HAP-1 (cell line): ENCODE results near the gene SPATA17.

ENCODE experiments used
- DNase-seq, 2 experiments: peaks; one replicate each; pipeline ENCODE4 v3.0.0-alpha.2; 2016 to 2020; ENCODE audit warnings: low spot score in 2 of 2
- H3K27me3 ChIP-seq: fragments of 250-450 bp; sonication (Bioruptor Pico); 2 replicates; pipeline ENCODE4 v1.5.1; 2020; ENCODE audit warnings: low read depth, mild to moderate bottlenecking, moderate library complexity
- H3K36me3 ChIP-seq: fragments of 250-450 bp; sonication (Bioruptor Pico); replicated peaks from 2 replicates; pipeline ENCODE4 v1.5.1; 2020; ENCODE audit warnings: mild to moderate bottlenecking
- H3K4me1 ChIP-seq: fragments of 250-450 bp; sonication (Bioruptor Pico); 2 replicates; pipeline ENCODE4 v1.5.1; 2020; ENCODE audit warnings: mild to moderate bottlenecking
- H3K4me3 ChIP-seq: fragments of 250-450 bp; sonication (Bioruptor Pico); 2 replicates; pipeline ENCODE4 v1.5.1; 2020; ENCODE audit warnings: mild to moderate bottlenecking, moderate library complexity
- H3K9me3 ChIP-seq: fragments of 250-450 bp; sonication (Bioruptor Pico); 2 replicates; pipeline ENCODE4 v1.5.1; 2020; ENCODE audit warnings: mild to moderate bottlenecking, moderate library complexity
- in situ Hi-C: fragments of 300-500 bp; cut with MboI; formaldehyde crosslinking; loops from 3 replicates; pipeline ENCODE4 v1.14.3; 2020; ENCODE audit warnings: low sequenced_read_pairs, inconsistent platforms, mixed read lengths

Gene SPATA17

GRCh38 chr1:217846733-217847132, 215.6 kb downstream of the SPATA17 start:
- Histone ChIP-seq H3K27me3 (no peaks in the 10 kb centered on the region; the same call in 1 of the 2 replicates), H3K4me3 (no peak overlapping the region), H3K9me3 (no peaks in the 10 kb centered on the region), H3K4me1 (peaks cover 5% of the 10 kb centered on the region; the same call in 1 of the 2 replicates), H3K36me3 (no peaks in the 10 kb centered on the region)
- in situ Hi-C loops = no loop called here
- no peak for DNase-seq

DNA sequence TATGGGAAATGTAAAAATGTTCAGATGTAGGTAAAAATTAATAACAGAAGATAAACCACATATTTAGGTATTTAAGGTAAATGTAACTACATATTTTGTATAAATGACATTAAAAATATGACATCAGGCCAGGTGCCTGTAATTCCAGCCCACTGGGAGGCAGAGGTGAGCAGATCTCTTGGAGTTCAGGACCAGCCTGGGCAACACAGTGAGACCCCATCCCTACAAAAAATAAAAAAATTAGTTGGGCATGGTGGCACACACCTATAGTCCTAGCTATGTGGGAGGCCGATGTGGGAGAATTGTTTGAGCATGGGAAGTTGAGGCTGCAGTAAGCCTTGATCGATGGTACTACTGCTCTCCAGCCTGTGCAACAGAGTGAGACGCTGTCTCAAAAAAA, 216.5 kb downstream of the SPATA17 start:
- H3K9me3 ChIP-seq = no peaks in the 10 kb centered on the region
- no peaks in the 10 kb centered on the region for H3K36me3 ChIP-seq
- H3K4me3 ChIP-seq = no peak overlapping the region
- no peaks in the 10 kb centered on the region; the same call in 1 of the 2 replicates for H3K27me3 ChIP-seq
- in situ Hi-C loops = no loop called here
- H3K4me1 ChIP-seq = peaks cover 5% of the 10 kb centered on the region; the same call in 1 of the 2 replicates
- DNase-seq = no peak

DNA sequence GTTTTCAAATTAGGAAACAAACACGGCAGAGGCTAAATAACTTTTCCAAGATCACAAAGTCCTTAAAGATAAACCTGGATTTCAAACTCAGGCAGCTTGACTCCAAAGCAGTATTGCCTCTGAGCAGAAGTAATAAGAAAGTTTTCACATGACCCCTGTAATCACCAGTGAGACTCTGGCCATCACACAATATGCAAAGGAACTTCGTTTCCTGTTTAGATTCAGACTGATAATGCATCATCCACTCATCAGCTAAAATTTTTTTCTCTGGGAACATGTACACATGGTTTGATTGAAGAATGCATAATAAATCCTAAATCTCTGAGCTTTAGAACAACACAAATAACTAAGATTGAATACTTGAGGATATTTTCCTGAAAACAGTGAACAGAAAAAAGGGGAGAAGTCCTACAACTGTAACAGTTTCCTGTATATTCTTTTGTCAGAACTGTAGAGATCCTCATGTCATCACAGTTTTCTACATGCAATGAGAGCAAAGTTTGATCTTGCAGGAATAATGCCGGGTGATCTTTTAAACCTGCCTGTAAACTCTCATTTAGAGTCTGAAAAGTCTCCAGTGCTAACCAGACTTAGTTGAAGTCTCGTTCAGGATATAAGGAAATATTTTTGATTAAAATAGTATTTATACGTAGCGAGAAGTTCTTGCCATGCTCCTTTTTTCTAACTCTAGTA, 225.3 kb downstream of the SPATA17 start:
- Histone ChIP-seq H3K9me3 (peaks cover 5% of the 10 kb centered on the region), H3K36me3 (no peaks in the 10 kb centered on the region), H3K27me3 (no peaks in the 10 kb centered on the region), H3K4me1 (no peaks in the 10 kb centered on the region), H3K4me3 (no peak overlapping the region)
- in situ Hi-C loops = no loop called here
- DNase-seq = no peak

DNA sequence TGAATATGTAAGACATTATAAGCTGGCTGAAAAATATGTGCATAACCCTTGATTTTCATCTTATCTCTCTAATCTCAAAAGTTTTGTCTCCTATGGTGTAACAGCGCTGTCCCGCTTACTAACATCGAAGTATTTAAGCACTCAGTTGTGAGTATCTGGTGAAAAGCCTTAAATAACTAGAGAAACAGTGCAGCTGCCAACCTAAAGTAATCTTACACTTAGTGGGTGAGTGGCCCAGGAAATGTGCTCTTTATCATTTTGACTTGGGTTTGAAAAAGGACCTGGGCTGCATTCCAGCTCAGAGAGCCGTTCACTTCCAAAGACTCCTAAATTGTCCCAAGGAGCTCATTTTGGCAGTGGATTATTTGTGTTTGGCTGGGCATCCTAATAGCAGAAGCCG, 225.9 kb downstream of the SPATA17 start:
- no peaks in the 10 kb centered on the region for H3K4me1 ChIP-seq
- in situ Hi-C loops = no loop called here
- no peak overlapping the region for H3K4me3 ChIP-seq
- no peaks in the 10 kb centered on the region for H3K36me3 ChIP-seq
- H3K9me3 ChIP-seq = peaks cover 5% of the 10 kb centered on the region
- no peak for DNase-seq
- H3K27me3 ChIP-seq = no peaks in the 10 kb centered on the region

- DNase-seq = no peak
- in situ Hi-C loops = no loop called here
- Histone ChIP-seq H3K4me1 (no peaks in the 10 kb centered on the region), H3K27me3 (no peaks in the 10 kb centered on the region), H3K36me3 (no peaks in the 10 kb centered on the region), H3K4me3 (no peak overlapping the region), H3K9me3 (peaks cover 5% of the 10 kb centered on the region)
These were observed 230.5 kb downstream of the SPATA17 start for GRCh38 chr1:217861658-217862057.

GRCh38 chr1:217867446-217867995, 236.4 kb downstream of the SPATA17 start:
- peaks cover 3% of the 10 kb centered on the region; the same call in 1 of the 2 replicates for H3K4me1 ChIP-seq
- H3K9me3 ChIP-seq = no peaks in the 10 kb centered on the region
- H3K4me3 ChIP-seq = no peak overlapping the region
- H3K36me3 ChIP-seq = no peaks in the 10 kb centered on the region
- DNase-seq = no peak
- no peaks in the 10 kb centered on the region for H3K27me3 ChIP-seq
- in situ Hi-C loops = no loop called here

DNA sequence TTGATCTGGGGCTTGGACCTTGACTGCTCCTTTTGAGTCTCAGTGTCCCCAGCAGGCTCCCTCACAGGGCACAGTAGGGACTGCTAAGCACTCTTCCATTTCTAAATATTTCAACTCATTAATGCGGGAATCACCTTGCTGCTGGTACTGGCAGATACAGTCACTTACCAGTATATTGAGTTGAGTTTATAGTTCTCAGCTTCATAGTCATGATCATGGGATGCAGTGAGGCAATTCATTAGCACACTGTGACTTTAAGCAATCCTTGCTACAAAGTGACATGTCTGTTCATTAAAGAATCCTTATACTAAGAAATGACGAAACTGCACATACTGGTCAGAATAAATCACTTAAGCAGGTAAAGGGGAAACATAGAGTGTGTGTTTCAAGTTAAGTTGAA, 240.8 kb downstream of the SPATA17 start:
- no peaks in the 10 kb centered on the region for H3K36me3 ChIP-seq
- no peak for DNase-seq
- in situ Hi-C loops = no loop called here
- H3K4me3 ChIP-seq = no peak overlapping the region
- no peaks in the 10 kb centered on the region for H3K27me3 ChIP-seq
- H3K9me3 ChIP-seq = no peaks in the 10 kb centered on the region
- peaks cover 3% of the 10 kb centered on the region; the same call in 1 of the 2 replicates for H3K4me1 ChIP-seq

GRCh38 chr1:217875229-217875628, 244.1 kb downstream of the SPATA17 start:
- Histone ChIP-seq H3K36me3 (no peaks in the 10 kb centered on the region), H3K9me3 (no peaks in the 10 kb centered on the region), H3K4me1 (no peaks in the 10 kb centered on the region), H3K4me3 (no peak overlapping the region), H3K27me3 (no peaks in the 10 kb centered on the region)
- in situ Hi-C loops = no loop called here
- no peak for DNase-seq

DNA sequence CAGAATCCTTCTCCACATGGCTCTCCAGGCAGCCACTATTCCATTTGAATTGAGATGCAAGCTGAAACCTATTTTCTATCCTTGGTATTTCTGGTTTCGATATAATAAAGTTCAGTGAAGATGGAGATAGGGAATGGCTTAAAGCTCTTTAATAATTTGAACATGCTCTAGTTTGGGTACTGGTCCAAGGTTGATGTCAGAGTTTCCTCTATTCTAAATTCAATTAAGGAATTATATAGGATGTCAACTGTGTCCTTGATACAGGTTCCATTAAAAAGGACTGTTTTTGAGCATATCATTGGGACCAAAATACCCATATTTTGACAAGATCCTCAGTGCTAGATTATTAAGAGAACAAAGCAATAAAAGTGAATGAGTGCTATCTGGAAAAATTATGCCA, 245.3 kb downstream of the SPATA17 start:
- no peak for DNase-seq
- no peaks in the 10 kb centered on the region for H3K9me3 ChIP-seq
- no peaks in the 10 kb centered on the region for H3K27me3 ChIP-seq
- no peak overlapping the region for H3K4me3 ChIP-seq
- H3K4me1 ChIP-seq = no peaks in the 10 kb centered on the region
- in situ Hi-C loops = no loop called here
- H3K36me3 ChIP-seq = no peaks in the 10 kb centered on the region

DNA sequence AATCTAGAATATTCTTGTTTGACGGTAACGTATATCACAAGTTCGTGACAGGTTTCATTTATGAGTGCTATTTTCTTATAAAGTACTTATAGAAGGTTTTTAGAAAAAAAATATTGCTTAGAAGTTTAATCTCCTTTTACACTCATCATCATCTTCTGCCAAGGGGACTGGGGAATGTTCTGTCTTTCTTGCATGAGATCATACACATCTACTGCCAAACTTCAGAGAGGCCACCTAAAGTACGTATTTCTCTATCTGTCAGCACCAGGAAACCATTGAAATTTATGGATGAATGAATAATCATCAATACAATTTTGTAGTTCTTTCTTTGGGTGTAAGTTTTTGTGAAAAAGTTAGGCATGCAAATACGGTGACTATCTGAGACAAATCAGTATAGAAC, 245.8 kb downstream of the SPATA17 start:
- no peaks in the 10 kb centered on the region for H3K4me1 ChIP-seq
- no peaks in the 10 kb centered on the region for H3K9me3 ChIP-seq
- in situ Hi-C loops = no loop called here
- no peaks in the 10 kb centered on the region for H3K36me3 ChIP-seq
- H3K4me3 ChIP-seq = no peak overlapping the region
- H3K27me3 ChIP-seq = no peaks in the 10 kb centered on the region
- no peak for DNase-seq

GRCh38 chr1:217881131-217881543, 250.0 kb downstream of the SPATA17 start:
- Histone ChIP-seq H3K27me3 (no peaks in the 10 kb centered on the region), H3K36me3 (no peaks in the 10 kb centered on the region), H3K4me3 (no peak overlapping the region), H3K4me1 (no peaks in the 10 kb centered on the region), H3K9me3 (no peaks in the 10 kb centered on the region)
- DNase-seq = no peak
- in situ Hi-C loops = no loop called here

GRCh38 chr1:217881607-217882332, 250.6 kb downstream of the SPATA17 start:
- in situ Hi-C loops = no loop called here
- DNase-seq = no peak
- H3K4me1 ChIP-seq = no peaks in the 10 kb centered on the region

DNA sequence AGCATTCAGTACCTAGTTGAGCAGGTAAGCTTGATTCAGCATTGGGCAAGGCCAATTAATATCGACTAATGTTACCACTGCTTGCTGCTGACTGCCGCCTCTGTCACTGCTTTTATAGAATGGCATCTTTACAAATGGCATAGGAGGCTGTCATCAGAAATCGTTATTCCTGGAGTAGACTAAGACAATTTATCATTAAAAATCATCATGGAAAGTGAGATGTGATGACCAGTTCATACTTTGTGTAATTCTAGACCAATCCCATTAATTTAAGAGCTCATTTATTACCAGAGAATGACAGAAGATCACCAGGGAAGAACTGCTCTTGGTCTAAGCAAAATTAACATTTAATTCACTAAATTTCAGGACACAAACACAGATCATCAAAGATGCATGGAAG, 254.0 kb downstream of the SPATA17 start:
- in situ Hi-C loops = no loop called here
- no peak for DNase-seq
- no peaks in the 10 kb centered on the region for H3K4me1 ChIP-seq
- no peaks in the 10 kb centered on the region for H3K36me3 ChIP-seq
- no peaks in the 10 kb centered on the region for H3K9me3 ChIP-seq
- no peaks in the 10 kb centered on the region for H3K27me3 ChIP-seq
- no peak overlapping the region for H3K4me3 ChIP-seq

More at GRCh38 chr1:217881607-217882332, 250.6 kb downstream of the SPATA17 start:
- H3K9me3 ChIP-seq = no peaks in the 10 kb centered on the region
- H3K4me3 ChIP-seq = no peak overlapping the region
- H3K36me3 ChIP-seq = no peaks in the 10 kb centered on the region
- no peaks in the 10 kb centered on the region for H3K27me3 ChIP-seq

- Histone ChIP-seq H3K9me3 (no peaks in the 10 kb centered on the region), H3K27me3 (no peaks in the 10 kb centered on the region), H3K4me3 (no peak overlapping the region), H3K36me3 (no peaks in the 10 kb centered on the region), H3K4me1 (no peaks in the 10 kb centered on the region)
- in situ Hi-C loops = no loop called here
- DNase-seq = no peak
These were observed 257.2 kb downstream of the SPATA17 start for GRCh38 chr1:217888328-217888727.
